MM.1S (cell line): Measurements from ENCODE around the gene KRTAP5-6.

ENCODE experiments used
- DNase-seq: peaks from one replicate; pipeline ENCODE4 v3.0.0-alpha.2; 2015
- H2AFZ ChIP-seq: fragments of 300-600 bp; sonication (generic); 2 replicates; pipeline ENCODE4 v1.6.0; 2016; ENCODE audit warnings: antibody characterized with exemption, low read length
- H3F3A ChIP-seq: fragments of 300-600 bp; sonication (generic); 2 replicates; pipeline ENCODE4 v1.6.1; 2016; ENCODE audit warnings: mild to moderate bottlenecking, antibody characterized with exemption, low read length, moderate library complexity, mixed read lengths; ENCODE audit not compliant: insufficient read depth
- H3K27ac ChIP-seq: fragments of 300-600 bp; sonication (generic); 2 replicates; pipeline ENCODE4 v1.5.1; 2016; ENCODE audit warnings: mild to moderate bottlenecking, low read length
- H3K27me3 ChIP-seq: fragments of 300-600 bp; sonication (generic); replicated peaks from 2 replicates; pipeline ENCODE4 v1.6.0; 2016; ENCODE audit warnings: low read length; ENCODE audit not compliant: insufficient read depth
- H3K36me3 ChIP-seq: fragments of 300-600 bp; sonication (generic); replicated peaks from 2 replicates; pipeline ENCODE4 v1.6.1; 2016; ENCODE audit warnings: mild to moderate bottlenecking, low read length, mixed read lengths; ENCODE audit not compliant: insufficient read depth
- H3K4me1 ChIP-seq: fragments of 300-600 bp; sonication (generic); 2 replicates; pipeline ENCODE4 v1.6.1; 2016; ENCODE audit warnings: low read length, mixed read lengths
- H3K4me2 ChIP-seq: fragments of 300-600 bp; sonication (generic); 2 replicates; pipeline ENCODE4 v1.6.0; 2016; ENCODE audit warnings: low read depth, low read length
- H3K4me3 ChIP-seq: fragments of 300-600 bp; sonication (generic); 2 replicates; pipeline ENCODE4 v1.5.1; 2016; ENCODE audit warnings: low read length, mixed read lengths
- H3K79me2 ChIP-seq: fragments of 300-600 bp; sonication (generic); 2 replicates; pipeline ENCODE4 v1.6.1; 2016; ENCODE audit warnings: mixed run types, low read length, mixed read lengths
- H3K9ac ChIP-seq: fragments of 300-600 bp; sonication (generic); 2 replicates; pipeline ENCODE4 v1.6.1; 2016; ENCODE audit warnings: low read length, mixed read lengths
- H3K9me2 ChIP-seq: fragments of 300-600 bp; sonication (generic); replicated peaks from 2 replicates; pipeline ENCODE4 v1.6.1; 2016; ENCODE audit warnings: mild to moderate bottlenecking, low read length, mixed read lengths; ENCODE audit not compliant: insufficient read depth
- H3K9me3 ChIP-seq: fragments of 300-600 bp; sonication (generic); replicated peaks from 2 replicates; pipeline ENCODE4 v1.6.1; 2016; ENCODE audit warnings: mild to moderate bottlenecking, low read length, mixed read lengths; ENCODE audit not compliant: insufficient read depth
- H4K20me1 ChIP-seq: fragments of 300-600 bp; sonication (generic); 2 replicates; pipeline ENCODE4 v1.6.1; 2016; ENCODE audit warnings: mild to moderate bottlenecking, low read length, moderate library complexity, mixed read lengths; ENCODE audit not compliant: insufficient read depth
- CTCF ChIP-seq: fragments of 300-600 bp; sonication (generic); IDR thresholded peaks from 2 replicates; pipeline ENCODE4 v1.5.1; 2016; ENCODE audit warnings: antibody characterized with exemption, low read length, mixed read lengths
- EZH2 ChIP-seq: fragments of 300-600 bp; sonication (generic); optimal IDR thresholded peaks from 2 replicates; pipeline ENCODE3; 2017; ENCODE audit warnings: low read depth, mild to moderate bottlenecking, antibody characterized with exemption, low read length, mixed read lengths
- EZH2phosphoT487 ChIP-seq: fragments of 300-600 bp; sonication (generic); IDR thresholded peaks from 2 replicates; pipeline ENCODE4 v1.6.1; 2018; ENCODE audit warnings: antibody characterized with exemption, low read length

KRTAP5-6 gene

GRCh38 chr11:1691878-1692707 lies 4.9 kb upstream of the KRTAP5-6 start:
- Histone ChIP-seq H3K4me2 (no peak overlapping the region), H3K9me3 (no peaks in the 10 kb centered on the region), H3K27me3 (peaks cover 72% of the 10 kb centered on the region), H3K79me2 (no peaks in the 10 kb centered on the region), H4K20me1 (no peaks in the 10 kb centered on the region), H3K9me2 (no peaks in the 10 kb centered on the region), H3K27ac (no peak overlapping the region), H2AFZ (no peak overlapping the region), H3F3A (no peaks in the 10 kb centered on the region), H3K9ac (no peak overlapping the region), H3K4me3 (no peak overlapping the region), H3K36me3 (no peaks in the 10 kb centered on the region), H3K4me1 (peaks cover 4% of the 10 kb centered on the region; the same call in 1 of the 2 replicates)
- TF ChIP-seq EZH2: no peak
- no peak for DNase-seq

- H3K36me3 ChIP-seq: no peaks in the 10 kb centered on the region
- H3K27ac ChIP-seq: no peak overlapping the region
- no peaks in the 10 kb centered on the region for H3K9me2 ChIP-seq
- H3K9me3 ChIP-seq: no peaks in the 10 kb centered on the region
- peak overlapping the region; percentile 85; the same call in 1 of the 2 replicates for H3K4me2 ChIP-seq
- no peak for TF ChIP-seq EZH2phosphoT487
- no peak for TF ChIP-seq EZH2
- TF ChIP-seq CTCF: no peak
- H4K20me1 ChIP-seq: no peaks in the 10 kb centered on the region
- H3K27me3 ChIP-seq: peaks cover 75% of the 10 kb centered on the region
- peaks cover 4% of the 10 kb centered on the region; the same call in 1 of the 2 replicates for H3K4me1 ChIP-seq
- H3K79me2 ChIP-seq: no peaks in the 10 kb centered on the region
- no peak overlapping the region for H3K9ac ChIP-seq
- H2AFZ ChIP-seq: peak overlapping the region; percentile 77; the same call in 1 of the 2 replicates
- no peaks in the 10 kb centered on the region for H3F3A ChIP-seq
- H3K4me3 ChIP-seq: peak overlapping the region; percentile 54; the same call in 1 of the 2 replicates
- DNase-seq: no peak
Measured at GRCh38 chr11:1692708-1693326, 4.2 kb upstream of the KRTAP5-6 start.

GRCh38 chr11:1693327-1694063 lies 3.5 kb upstream of the KRTAP5-6 start:
- Histone ChIP-seq H3K27ac (no peak overlapping the region), H3F3A (no peaks in the 10 kb centered on the region), H3K36me3 (no peaks in the 10 kb centered on the region), H3K9ac (peak overlapping the region; percentile 10; the same call in 1 of the 2 replicates), H3K4me1 (peaks cover 4% of the 10 kb centered on the region; the same call in 1 of the 2 replicates), H3K4me2 (peak overlapping the region; percentile 85), H4K20me1 (no peaks in the 10 kb centered on the region), H3K4me3 (peak overlapping the region; percentile 54), H3K9me3 (no peaks in the 10 kb centered on the region), H3K9me2 (no peaks in the 10 kb centered on the region), H2AFZ (peak overlapping the region; percentile 77), H3K27me3 (peaks cover 78% of the 10 kb centered on the region), H3K79me2 (no peaks in the 10 kb centered on the region)
- no peak for TF ChIP-seq EZH2
- peak; percentile 86 for TF ChIP-seq CTCF
- DNase-seq: peak; percentile 52
